K562 (cell line): Measurements from ENCODE around the gene ANAPC2. TPM values are rescaled to one million over a fixed set of nuclear protein-coding genes. Genes with fewer than 3 reads are reported as not detected.

Experiments
- ATAC-seq: fragments of 200-7000 bp; cut with Tn5 transposase; 3 replicates; pipeline ENCODE4 v1.9.1; 2020; ENCODE audit warnings: moderate library complexity
- BruUV-seq: library from RNA; stranded (reverse); fragments of 400-500 nt; replicated peaks from 2 replicates; lab custom pipeline; 2021; lab: Mats Ljungman, UMichigan
- CTCF ChIA-PET: fragments of 300-600 bp; formaldehyde crosslinking; extraction: SDS; loops from one replicate; lab custom pipeline; 2021; ENCODE audit warnings: low intra/inter-chr PET ratio; lab: Yijun Ruan, JAX
- POLR2A ChIA-PET: fragments of 300-600, 350-650 bp; sonication (Branson Sonifier 250); formaldehyde crosslinking; extraction: SDS; loops from one replicate; lab custom pipeline; 2021; ENCODE audit warnings: antibody characterized with exemption, inconsistent platforms; lab: Yijun Ruan, JAX
- DNase-seq, 4 experiments: peaks; one replicate each; pipeline versions ENCODE4 v3.0.0 to v3.0.0-alpha.2; 2011 to 2018; ENCODE audit warnings: low spot score in 3 of 4, mixed read lengths in 3 of 4; ENCODE audit errors: extremely low read depth in 1 of 4
- FAIRE-seq: peaks from 2 replicates; lab custom pipeline; 2011; peaks lifted over from hg19 to GRCh38; lab: Jason Lieb, UNC
- H2AFZ ChIP-seq: 2 replicates; pipeline ENCODE4 v1.6.0; 2011; ENCODE audit warnings: low read depth, low read length, control low read depth, inconsistent platforms
- H3K27ac ChIP-seq: fragments of 200-600 bp; 3 replicates; pipeline ENCODE4 v1.8.0; 2011; ENCODE audit warnings: low read depth, mild to moderate bottlenecking, control low read depth, inconsistent platforms, low read length, moderate library complexity, mixed read lengths; ENCODE audit errors: extremely low read depth
- H3K27me3 ChIP-seq, 2 experiments: fragments of 300-600 bp in 1 of 2; 2 replicates in 1 of 2; 3 replicates in 1 of 2; pipeline versions ENCODE4 v1.6.0 to v1.8.0; 2011; ENCODE audit warnings: inconsistent platforms in 2 of 2, low read length in 2 of 2, mild to moderate bottlenecking in 1 of 2, mixed read lengths in 1 of 2, moderate library complexity in 1 of 2; ENCODE audit not compliant: control insufficient read depth in 2 of 2, insufficient read depth in 2 of 2
- H3K36me3 ChIP-seq: fragments of 300-600 bp; 3 replicates; pipeline ENCODE4 v1.8.0; 2011; ENCODE audit warnings: mild to moderate bottlenecking, low read length, inconsistent platforms; ENCODE audit not compliant: control insufficient read depth, insufficient read depth
- H3K4me1 ChIP-seq, 2 experiments: fragments of 200-600 bp in 1 of 2; replicated peaks in 1 of 2; 2 replicates in 1 of 2; 3 replicates in 1 of 2; pipeline versions ENCODE4 v1.5.1 to v1.8.0; 2011; ENCODE audit warnings: inconsistent platforms in 2 of 2, low read length in 2 of 2, mild to moderate bottlenecking in 1 of 2, mixed read lengths in 1 of 2, moderate library complexity in 1 of 2; ENCODE audit not compliant: control insufficient read depth in 2 of 2, insufficient read depth in 2 of 2
- H3K4me2 ChIP-seq: 2 replicates; pipeline ENCODE4 v1.6.1; 2011; ENCODE audit warnings: low read length, control low read depth, inconsistent platforms, mixed read lengths; ENCODE audit not compliant: insufficient read depth
- H3K4me3 ChIP-seq: fragments of 200-600 bp; sonication (generic), shearing (Covaris generic); 2 replicates; pipeline ENCODE4 v1.5.1; 2016; ENCODE audit warnings: control low read depth, inconsistent platforms
- H3K79me2 ChIP-seq: fragments of 200-600 bp; 3 replicates; pipeline ENCODE4 v1.8.0; 2011; ENCODE audit warnings: low read length, inconsistent platforms; ENCODE audit not compliant: control insufficient read depth, insufficient read depth
- H3K9ac ChIP-seq, 2 experiments: 2 replicates each; pipeline versions ENCODE4 v1.6.0 to v1.6.1; 2011; ENCODE audit warnings: low read depth in 2 of 2, low read length in 2 of 2, control low read depth in 1 of 2, inconsistent platforms in 1 of 2, mild to moderate bottlenecking in 1 of 2, mixed read lengths in 1 of 2; ENCODE audit not compliant: insufficient read depth in 1 of 2
- H3K9me1 ChIP-seq: one replicate; pipeline ENCODE4 v1.6.0; 2011; ENCODE audit warnings: inconsistent platforms, mild to moderate bottlenecking, low read length, moderate library complexity; ENCODE audit not compliant: control insufficient read depth, insufficient read depth
- H3K9me3 ChIP-seq: replicated peaks from 2 replicates; pipeline ENCODE4 v1.5.1; 2011; ENCODE audit warnings: low read depth, low read length, inconsistent platforms; ENCODE audit not compliant: control insufficient read depth, insufficient read depth
- H4K20me1 ChIP-seq: replicated peaks from 2 replicates; pipeline ENCODE4 v1.6.1; 2011; ENCODE audit warnings: low read length, inconsistent platforms, mixed read lengths; ENCODE audit not compliant: control insufficient read depth, insufficient read depth
- SAFB ChIP-seq: fragments of 200-400 bp; formaldehyde crosslinking; IDR thresholded peaks from 2 replicates; pipeline ENCODE4 v1.6.1; 2017; ENCODE audit warnings: low read depth, low read length, borderline replicate concordance
- USF1 ChIP-seq: sonication (generic); formaldehyde crosslinking; IDR thresholded peaks from 2 replicates; pipeline ENCODE4 v1.9.0; 2022; ENCODE audit warnings: mild to moderate bottlenecking, missing genetic modification reagents
- ZNF263 ChIP-seq: sonication (generic); formaldehyde crosslinking; IDR thresholded peaks from 2 replicates; pipeline ENCODE4 v1.8.0; 2022; ENCODE audit warnings: mild to moderate bottlenecking, missing genetic modification reagents, borderline replicate concordance
- WGBS: fragments of 100-300 bp; shearing (Covaris generic); methylation state at CpG from one replicate; pipeline ENCODE4 v1.1.6; 2016; ENCODE audit warnings: low coverage, mixed read lengths; ENCODE audit not compliant: insufficient coverage; ENCODE audit errors: missing lambda C conversion rate; 5-methylcytosine and 5-hydroxymethylcytosine counted together
- in situ Hi-C: fragments of 300-500 bp; cut with MboI; formaldehyde crosslinking; loops from 4 replicates; pipeline ENCODE4 v1.15.0; 2018; ENCODE audit warnings: inconsistent platforms, mixed read lengths
- intact Hi-C: fragments of 100-400 bp; cut with micrococcal nuclease; formaldehyde crosslinking; loops from 2 replicates; pipeline ENCODE4 v1.14.2; 2022
- polyA plus RNA-seq, 8 experiments: library from polyadenylated mRNA; depleted of rRNA in 4 of 8; stranded (reverse) in 5 of 8; unstranded in 3 of 8; fragments of >200 nt; fragmentation: Nextera tagmentation in 2 of 8; fragmentation: Illumina TruSeq in 1 of 8; extraction: Ambion mirVana in 2 of 8; extraction: Trizol in 1 of 8; gene quantifications; 2 replicates each; pipeline versions ENCODE4 v1.2.1 to v1.2.3, GENCODE V29; 2011 to 2014; ENCODE audit warnings: inconsistent platforms in 1 of 8, missing spikeins in 1 of 8
- total RNA-seq, 7 experiments: library from RNA; depleted of rRNA in 6 of 7; stranded (reverse); fragments of >200 nt in 6 of 7; fragmentation: Illumina TruSeq in 2 of 7; extraction: Trizol in 2 of 7; gene quantifications; 2 replicates each; pipeline versions ENCODE4 v1.2.1 to v1.2.3, GENCODE V29; 2011 to 2021; ENCODE audit warnings: low replicate concordance in 1 of 7
- TF ChIP-seq, protein P1 (sequence below): sonication (generic); formaldehyde crosslinking; IDR thresholded peaks from 2 replicates; pipeline ENCODE4 v1.8.1; 2023; ENCODE audit warnings: missing genetic modification reagents, mild to moderate bottlenecking, borderline replicate concordance

The ANAPC2 gene
- total and polyA plus RNA-seq, 9 of the 15 experiments (the other 6 are each of a cell fraction or from before 2014, with no cell fraction given): 0.11 to 56.5 (median 17.1) TPM; not detected in 1

GRCh38 chr9:137167277-137167746 is 21.0 kb downstream of the ANAPC2 start:
- WGBS: 3% methylated on average over 6 of the region's 44 CpGs
- in situ Hi-C loops (no loop called here), intact Hi-C loops (no loop called here)
- Histone ChIP-seq H4K20me1 (no peaks in the 10 kb centered on the region; the same call in 1 of the 2 replicates), H3K36me3 (no peaks in the 10 kb centered on the region), H3K9ac (no peak overlapping the region), H3K4me3 (no peak overlapping the region), H3K79me2 (no peaks in the 10 kb centered on the region), H3K9me1 (no peaks in the 10 kb centered on the region), H3K9me3 (no peaks in the 10 kb centered on the region), H3K4me2 (no peak overlapping the region), H3K27me3 (peaks cover 29 to 55% of the 10 kb centered on the region in 2 experiments; a peak in 4 of 5 replicates), H2AFZ (no peak overlapping the region), H3K27ac (no peak overlapping the region), H3K4me1 (peaks cover 0 to 98% of the 10 kb centered on the region in 2 experiments; a peak in 2 of 5 replicates)
- FAIRE-seq (no peak), ATAC-seq (no peak), DNase-seq (peak; percentile 41 to 69 (median 55))
- TF ChIP-seq SAFB (0 out of 2 replicates have a peak, but pooled peaks have one; percentile 26), ZNF263 (CRISPR knock-in tag) (0 out of 2 replicates have a peak, but pooled peaks have one; percentile 41), USF1 (CRISPR knock-in tag) (no peak)
- TF ChIP-seq, protein P1, sequence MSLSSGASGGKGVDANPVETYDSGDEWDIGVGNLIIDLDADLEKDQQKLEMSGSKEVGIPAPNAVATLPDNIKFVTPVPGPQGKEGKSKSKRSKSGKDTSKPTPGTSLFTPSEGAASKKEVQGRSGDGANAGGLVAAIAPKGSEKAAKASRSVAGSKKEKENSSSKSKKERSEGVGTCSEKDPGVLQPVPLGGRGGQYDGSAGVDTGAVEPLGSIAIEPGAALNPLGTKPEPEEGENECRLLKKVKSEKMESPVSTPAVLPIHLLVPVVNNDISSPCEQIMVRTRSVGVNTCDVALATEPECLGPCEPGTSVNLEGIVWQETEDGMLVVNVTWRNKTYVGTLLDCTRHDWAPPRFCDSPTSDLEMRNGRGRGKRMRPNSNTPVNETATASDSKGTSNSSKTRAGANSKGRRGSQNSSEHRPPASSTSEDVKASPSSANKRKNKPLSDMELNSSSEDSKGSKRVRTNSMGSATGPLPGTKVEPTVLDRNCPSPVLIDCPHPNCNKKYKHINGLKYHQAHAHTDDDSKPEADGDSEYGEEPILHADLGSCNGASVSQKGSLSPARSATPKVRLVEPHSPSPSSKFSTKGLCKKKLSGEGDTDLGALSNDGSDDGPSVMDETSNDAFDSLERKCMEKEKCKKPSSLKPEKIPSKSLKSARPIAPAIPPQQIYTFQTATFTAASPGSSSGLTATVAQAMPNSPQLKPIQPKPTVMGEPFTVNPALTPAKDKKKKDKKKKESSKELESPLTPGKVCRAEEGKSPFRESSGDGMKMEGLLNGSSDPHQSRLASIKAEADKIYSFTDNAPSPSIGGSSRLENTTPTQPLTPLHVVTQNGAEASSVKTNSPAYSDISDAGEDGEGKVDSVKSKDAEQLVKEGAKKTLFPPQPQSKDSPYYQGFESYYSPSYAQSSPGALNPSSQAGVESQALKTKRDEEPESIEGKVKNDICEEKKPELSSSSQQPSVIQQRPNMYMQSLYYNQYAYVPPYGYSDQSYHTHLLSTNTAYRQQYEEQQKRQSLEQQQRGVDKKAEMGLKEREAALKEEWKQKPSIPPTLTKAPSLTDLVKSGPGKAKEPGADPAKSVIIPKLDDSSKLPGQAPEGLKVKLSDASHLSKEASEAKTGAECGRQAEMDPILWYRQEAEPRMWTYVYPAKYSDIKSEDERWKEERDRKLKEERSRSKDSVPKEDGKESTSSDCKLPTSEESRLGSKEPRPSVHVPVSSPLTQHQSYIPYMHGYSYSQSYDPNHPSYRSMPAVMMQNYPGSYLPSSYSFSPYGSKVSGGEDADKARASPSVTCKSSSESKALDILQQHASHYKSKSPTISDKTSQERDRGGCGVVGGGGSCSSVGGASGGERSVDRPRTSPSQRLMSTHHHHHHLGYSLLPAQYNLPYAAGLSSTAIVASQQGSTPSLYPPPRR (CRISPR knock-in tag): no peak
- CTCF ChIA-PET: no interaction called here
- no TSS peak for BruUV-seq
- POLR2A ChIA-PET: interaction anchor here (0.5 kb wide), 1 partner anchor 150 kb away, joined by 3 read pairs; no protein-coding TSS in a partner anchor
